Measurements from ENCODE around the gene ZG16B. TPM values are rescaled to one million over a fixed set of nuclear protein-coding genes. Genes with fewer than 3 reads are reported as not detected.
A peak's percentile ranks its signal among the peaks of the same experiment; 100 is the strongest.

The ZG16B gene
- total RNA-seq, 1 experiment from 2014 or later: not detected

- DNase-seq (ENCODE audit: low spot score): no peak
- POLR2A ChIA-PET (ENCODE audit: low non-redundant PET): no interaction called here
These were observed 11.7 kb downstream of the ZG16B start for GRCh38 chr16:2841606-2842339.

GRCh38 chr16:2842340-2843000, 12.4 kb downstream of the ZG16B start:
- H3K27me3 ChIP-seq (replicated peaks; ENCODE audit: insufficient read depth, low read depth, low read length, poor library complexity): no peaks in the 10 kb centered on the region
- peak; percentile 84 for TF ChIP-seq CTCF (conservative IDR thresholded peaks at IDR 0.05; ENCODE audit: low read depth, low read length)
- no peak for TF ChIP-seq EZH2 (IDR thresholded peaks at IDR 0.05; ENCODE audit: borderline replicate concordance, low read depth, low read length, poor library complexity, severe bottlenecking)
- no peaks in the 10 kb centered on the region for H3K36me3 ChIP-seq (ENCODE audit: insufficient read depth, low read length, poor library complexity, severe bottlenecking)
- H3K27ac ChIP-seq (ENCODE audit: low read depth, low read length, poor library complexity, severe bottlenecking): no peak overlapping the region
- H3K9me3 ChIP-seq (ENCODE audit: low read depth, low read length, poor library complexity, severe bottlenecking): no peaks in the 10 kb centered on the region
- no peaks in the 10 kb centered on the region for H3K4me1 ChIP-seq (ENCODE audit: insufficient read depth, low read length, poor library complexity, severe bottlenecking)
- BruUV-seq (replicated peaks): no TSS peak
- intact Hi-C loops (cut with micrococcal nuclease; ENCODE audit: unreplicated experiment): no loop called here
- no peak overlapping the region for H3K4me3 ChIP-seq (ENCODE audit: low read depth, low read length, poor library complexity, severe bottlenecking)
- DNase-seq (ENCODE audit: low spot score): peak; percentile 82
- ChIA-PET POLR2A (ENCODE audit: low non-redundant PET) (no interaction called here), CTCF (no interaction called here)

More at GRCh38 chr16:2841606-2842339, 11.7 kb downstream of the ZG16B start:
- intact Hi-C loops (cut with micrococcal nuclease; ENCODE audit: unreplicated experiment): no loop called here
- TF ChIP-seq CTCF (conservative IDR thresholded peaks at IDR 0.05; ENCODE audit: low read depth, low read length): no peak
- no peak for TF ChIP-seq EZH2 (IDR thresholded peaks at IDR 0.05; ENCODE audit: borderline replicate concordance, low read depth, low read length, poor library complexity, severe bottlenecking)
- CTCF ChIA-PET: no interaction called here
- BruUV-seq (replicated peaks): no TSS peak
- H3K27ac ChIP-seq (ENCODE audit: low read depth, low read length, poor library complexity, severe bottlenecking): no peak overlapping the region
- H3K4me3 ChIP-seq (ENCODE audit: low read depth, low read length, poor library complexity, severe bottlenecking): no peak overlapping the region
- H3K4me1 ChIP-seq (ENCODE audit: insufficient read depth, low read length, poor library complexity, severe bottlenecking): no peaks in the 10 kb centered on the region
- no peaks in the 10 kb centered on the region for H3K36me3 ChIP-seq (ENCODE audit: insufficient read depth, low read length, poor library complexity, severe bottlenecking)
- H3K27me3 ChIP-seq (replicated peaks; ENCODE audit: insufficient read depth, low read depth, low read length, poor library complexity): no peaks in the 10 kb centered on the region
- H3K9me3 ChIP-seq (ENCODE audit: low read depth, low read length, poor library complexity, severe bottlenecking): no peaks in the 10 kb centered on the region

- no TSS peak for BruUV-seq (replicated peaks)
- H3K27ac ChIP-seq (ENCODE audit: low read depth, low read length, poor library complexity, severe bottlenecking): no peak overlapping the region
- ChIA-PET POLR2A (ENCODE audit: low non-redundant PET) (no interaction called here), CTCF (no interaction called here)
- TF ChIP-seq EZH2 (IDR thresholded peaks at IDR 0.05; ENCODE audit: borderline replicate concordance, low read depth, low read length, poor library complexity, severe bottlenecking) (no peak), CTCF (conservative IDR thresholded peaks at IDR 0.05; ENCODE audit: low read depth, low read length) (no peak)
- intact Hi-C loops (cut with micrococcal nuclease; ENCODE audit: unreplicated experiment): no loop called here
- H3K27me3 ChIP-seq (replicated peaks; ENCODE audit: insufficient read depth, low read depth, low read length, poor library complexity): no peaks in the 10 kb centered on the region
- no peaks in the 10 kb centered on the region for H3K9me3 ChIP-seq (ENCODE audit: low read depth, low read length, poor library complexity, severe bottlenecking)
- no peaks in the 10 kb centered on the region for H3K36me3 ChIP-seq (ENCODE audit: insufficient read depth, low read length, poor library complexity, severe bottlenecking)
- H3K4me1 ChIP-seq (ENCODE audit: insufficient read depth, low read length, poor library complexity, severe bottlenecking): no peaks in the 10 kb centered on the region
- H3K4me3 ChIP-seq (ENCODE audit: low read depth, low read length, poor library complexity, severe bottlenecking): no peak overlapping the region
- DNase-seq (ENCODE audit: low spot score): no peak
These were observed 13.4 kb downstream of the ZG16B start for GRCh38 chr16:2843526-2843925.
